Right atrium auricular region (tissue), 2 donors: ENCODE data around the gene MRPS9. TPM values are rescaled to one million over a fixed set of nuclear protein-coding genes. Genes with fewer than 3 reads are reported as not detected.

Source experiments
- DNase-seq: peaks from one replicate; pipeline ENCODE4 v3.0.0-alpha.2; 2019; ENCODE audit warnings: low spot score
- H3K27ac ChIP-seq, 2 donors: fragments of 200-600 bp; sonication (generic); 1 replicate in 1 of 2; 2 replicates in 1 of 2; pipeline ENCODE4 v1.5.1; 2016 to 2019
- H3K27me3 ChIP-seq, 2 donors: fragments of 200-600 bp; sonication (generic); one replicate each; pipeline versions ENCODE4 v1.5.1 to v1.6.0; 2017 to 2019
- H3K36me3 ChIP-seq: fragments of 200-600 bp; sonication (generic); one replicate; pipeline ENCODE4 v1.5.1; 2016
- H3K4me1 ChIP-seq, 2 donors: fragments of 200-600 bp; sonication (generic); one replicate each; pipeline versions ENCODE4 v1.5.1 to v1.6.0; 2017 to 2019
- H3K4me3 ChIP-seq, 2 donors: fragments of 200-600 bp; sonication (generic); 1 replicate in 1 of 2; 2 replicates in 1 of 2; pipeline ENCODE4 v1.5.1; 2017 to 2019; ENCODE audit warnings: mild to moderate bottlenecking in 1 of 2, moderate library complexity in 1 of 2
- H3K9me3 ChIP-seq, 2 donors: fragments of 200-600 bp; sonication (generic); one replicate each; pipeline ENCODE4 v1.5.1; 2019
- total RNA-seq, 2 donors: library from RNA; depleted of rRNA; stranded (reverse); fragments of >200 nt; gene quantifications; one replicate each; pipeline ENCODE4 v1.1.0, GENCODE V29; 2016
- TF ChIP-seq, protein P1 (sequence below), 2 donors: fragments of 200-600 bp; sonication (generic); IDR thresholded peaks; one replicate each; pipeline ENCODE4 v1.5.1; 2019; ENCODE audit warnings: antibody characterized with exemption in 2 of 2

Gene MRPS9
- total RNA-seq, 2 donors from 2014 or later = 29.0 to 51.4 TPM

DNA sequence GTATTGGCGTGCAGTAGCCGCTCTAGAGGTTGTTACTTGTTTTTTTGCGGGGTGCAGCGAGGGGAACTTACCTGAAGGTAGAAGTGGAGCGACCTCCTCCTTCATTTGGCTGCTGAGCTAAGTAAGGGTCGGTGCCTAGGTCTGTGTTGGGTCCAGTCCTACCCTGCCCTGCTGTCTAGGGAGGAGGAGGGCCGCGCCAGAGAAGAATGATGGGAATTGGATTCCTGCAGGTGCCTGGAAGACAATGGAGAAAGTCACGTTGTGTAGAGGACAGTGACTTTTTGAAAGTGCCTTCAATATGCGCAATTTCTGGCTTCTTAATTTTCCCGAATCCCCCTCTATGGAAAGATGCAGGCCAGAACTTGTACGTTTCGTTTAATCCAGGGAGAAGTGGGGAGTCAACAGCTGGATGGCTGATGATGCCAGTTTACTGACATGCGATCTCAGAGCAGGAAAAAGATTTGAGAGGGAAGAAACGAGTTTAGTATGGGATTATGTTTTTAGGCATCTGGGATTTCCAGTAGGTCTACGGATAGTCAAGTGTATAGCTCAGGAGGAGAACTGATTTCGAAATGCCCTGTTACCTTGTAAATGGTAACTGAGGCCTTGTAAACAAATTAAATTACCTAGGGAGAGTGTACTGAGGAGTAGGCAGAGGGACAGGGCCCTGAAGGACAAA lies 653 bp downstream of the MRPS9 start:
- TF ChIP-seq, protein P1, sequence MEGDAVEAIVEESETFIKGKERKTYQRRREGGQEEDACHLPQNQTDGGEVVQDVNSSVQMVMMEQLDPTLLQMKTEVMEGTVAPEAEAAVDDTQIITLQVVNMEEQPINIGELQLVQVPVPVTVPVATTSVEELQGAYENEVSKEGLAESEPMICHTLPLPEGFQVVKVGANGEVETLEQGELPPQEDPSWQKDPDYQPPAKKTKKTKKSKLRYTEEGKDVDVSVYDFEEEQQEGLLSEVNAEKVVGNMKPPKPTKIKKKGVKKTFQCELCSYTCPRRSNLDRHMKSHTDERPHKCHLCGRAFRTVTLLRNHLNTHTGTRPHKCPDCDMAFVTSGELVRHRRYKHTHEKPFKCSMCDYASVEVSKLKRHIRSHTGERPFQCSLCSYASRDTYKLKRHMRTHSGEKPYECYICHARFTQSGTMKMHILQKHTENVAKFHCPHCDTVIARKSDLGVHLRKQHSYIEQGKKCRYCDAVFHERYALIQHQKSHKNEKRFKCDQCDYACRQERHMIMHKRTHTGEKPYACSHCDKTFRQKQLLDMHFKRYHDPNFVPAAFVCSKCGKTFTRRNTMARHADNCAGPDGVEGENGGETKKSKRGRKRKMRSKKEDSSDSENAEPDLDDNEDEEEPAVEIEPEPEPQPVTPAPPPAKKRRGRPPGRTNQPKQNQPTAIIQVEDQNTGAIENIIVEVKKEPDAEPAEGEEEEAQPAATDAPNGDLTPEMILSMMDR (IDR thresholded peaks at IDR 0.05) = no peak
- Histone ChIP-seq H3K27ac (peak overlapping the region; percentile 85 to 86), H3K4me1 (peaks cover 0 to 16% of the 10 kb centered on the region in 2 donors), H3K9me3 (no peaks in the 10 kb centered on the region), H3K27me3 (no peaks in the 10 kb centered on the region), H3K36me3 (no peaks in the 10 kb centered on the region), H3K4me3 (peak overlapping the region; percentile 82 to 86)
- DNase-seq = no peak

DNA sequence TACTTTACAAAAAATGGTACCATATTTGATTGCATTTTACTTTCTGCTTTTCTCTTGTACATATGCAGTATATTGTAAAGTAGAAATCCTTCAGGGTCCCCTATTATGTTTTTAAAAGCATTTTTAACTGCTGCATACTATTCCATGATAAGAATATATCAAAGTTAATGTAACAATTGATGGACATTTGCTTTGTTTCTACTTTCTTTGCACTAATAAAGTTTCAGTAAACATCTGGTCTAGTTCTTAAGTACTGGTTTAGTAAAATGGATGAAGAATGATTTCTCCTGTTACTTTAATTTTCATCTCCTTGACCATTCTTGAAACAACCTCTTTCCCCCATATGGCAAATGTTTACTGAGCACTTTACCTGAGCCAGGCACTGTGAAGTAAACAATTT lies 1.7 kb downstream of the MRPS9 start:
- Histone ChIP-seq H3K27ac (no peak overlapping the region), H3K27me3 (no peaks in the 10 kb centered on the region)
- no peak for DNase-seq

DNA sequence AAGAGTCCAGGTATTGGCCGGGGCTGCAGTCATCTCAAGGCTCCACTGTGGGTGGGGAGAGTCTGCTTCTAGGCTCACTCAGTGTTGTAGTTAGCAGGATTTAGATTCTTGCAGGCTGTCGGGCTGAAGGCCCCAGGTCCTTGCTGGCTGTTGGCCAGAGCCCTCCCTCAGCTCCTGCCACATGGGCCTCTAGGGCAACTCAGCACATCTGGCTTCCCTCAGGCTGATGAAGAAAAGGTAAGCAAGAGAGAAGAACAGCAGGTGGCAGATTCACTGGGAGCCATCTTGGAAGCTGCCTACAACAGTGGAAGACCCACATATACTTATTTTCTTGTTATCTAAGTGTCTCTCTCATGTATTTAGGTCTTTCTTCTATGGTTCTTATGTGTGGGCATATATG lies 4.3 kb downstream of the MRPS9 start:
- no peak for DNase-seq
- Histone ChIP-seq H3K9me3 (no peaks in the 10 kb centered on the region), H3K4me3 (no peak overlapping the region), H3K27ac (no peak overlapping the region), H3K36me3 (no peaks in the 10 kb centered on the region), H3K4me1 (peaks cover 0 to 16% of the 10 kb centered on the region in 2 donors), H3K27me3 (no peaks in the 10 kb centered on the region)
- TF ChIP-seq, protein P1 (IDR thresholded peaks at IDR 0.05) = no peak

More for the DNA sequence above, 1.7 kb downstream of the MRPS9 start:
- TF ChIP-seq, protein P1 (IDR thresholded peaks at IDR 0.05) = no peak
- Histone ChIP-seq H3K9me3 (no peaks in the 10 kb centered on the region), H3K4me1 (peaks cover 0 to 16% of the 10 kb centered on the region in 2 donors), H3K4me3 (no peak overlapping the region), H3K36me3 (no peaks in the 10 kb centered on the region)

DNA sequence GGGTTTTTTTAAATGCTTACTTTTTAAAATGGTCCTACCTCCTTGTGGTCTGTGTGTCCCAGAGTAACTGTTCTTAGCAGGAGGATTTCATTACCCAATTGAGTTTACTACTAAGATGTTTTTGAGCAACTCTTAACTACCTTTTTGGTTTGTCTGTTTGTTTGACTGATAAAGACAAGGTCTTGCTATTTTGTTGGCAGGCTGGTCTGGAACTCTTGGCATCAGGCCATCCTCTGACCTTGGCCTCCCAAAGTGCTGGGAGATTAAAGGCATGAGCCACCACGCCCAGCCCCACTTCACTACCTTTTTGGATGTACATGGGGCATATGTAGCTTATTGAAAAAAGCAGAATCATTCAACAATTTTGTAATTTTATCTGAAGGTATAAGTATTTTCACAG lies 14.9 kb downstream of the MRPS9 start:
- Histone ChIP-seq H3K4me1 (peaks cover 0 to 5% of the 10 kb centered on the region in 2 donors), H3K9me3 (no peaks in the 10 kb centered on the region), H3K36me3 (peaks cover 16% of the 10 kb centered on the region), H3K27me3 (no peaks in the 10 kb centered on the region), H3K4me3 (no peak overlapping the region), H3K27ac (peak overlapping the region in 1 of 2 donors; percentile 39)
- no peak for DNase-seq
- TF ChIP-seq, protein P1 (IDR thresholded peaks at IDR 0.05) = no peak

DNA sequence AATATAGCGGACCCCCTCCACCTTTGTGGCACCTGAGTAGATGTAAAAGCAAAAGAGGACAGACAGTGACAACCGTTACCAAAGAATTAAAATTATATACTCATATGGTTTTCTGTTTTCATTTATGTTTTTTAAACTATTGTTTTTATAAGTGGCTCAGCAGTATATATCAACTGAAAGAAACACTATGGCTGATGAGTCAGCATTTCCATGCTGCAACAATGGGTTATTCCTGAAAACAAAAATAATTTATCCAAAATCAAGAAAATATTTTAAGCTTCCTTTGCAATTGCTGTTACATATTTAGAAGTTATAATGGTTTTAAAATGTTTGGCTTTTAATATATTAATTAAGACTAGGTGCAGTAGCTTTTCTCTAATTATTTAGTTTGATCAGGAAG lies 17.7 kb downstream of the MRPS9 start:
- Histone ChIP-seq H3K4me1 (peaks cover 0 to 5% of the 10 kb centered on the region in 2 donors), H3K4me3 (no peak overlapping the region), H3K9me3 (no peaks in the 10 kb centered on the region), H3K27ac (no peak overlapping the region), H3K27me3 (no peaks in the 10 kb centered on the region), H3K36me3 (peaks cover 8% of the 10 kb centered on the region)
- TF ChIP-seq, protein P1 (IDR thresholded peaks at IDR 0.05) = no peak
- no peak for DNase-seq

DNA sequence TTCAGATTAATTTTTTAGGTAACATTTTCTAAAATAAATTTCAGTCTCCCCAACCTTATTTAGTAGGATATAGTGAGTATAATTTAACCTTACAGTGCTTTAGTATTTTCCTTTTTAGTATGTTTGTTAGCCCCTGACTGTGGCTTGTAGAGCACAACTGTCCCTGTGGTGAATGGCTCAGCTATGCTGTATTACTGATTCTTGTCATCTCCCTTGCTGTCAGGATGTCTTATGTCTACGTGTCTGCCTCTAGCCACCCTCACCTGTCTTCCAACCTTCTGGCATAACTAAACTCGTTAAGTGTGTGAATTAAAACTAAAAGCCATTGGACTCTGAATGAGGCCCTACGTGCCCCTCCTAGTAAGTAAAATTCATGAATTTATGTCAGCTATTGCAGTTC lies 18.4 kb downstream of the MRPS9 start:
- Histone ChIP-seq H3K27ac (no peak overlapping the region), H3K4me1 (peaks cover 0 to 5% of the 10 kb centered on the region in 2 donors), H3K36me3 (peaks cover 2% of the 10 kb centered on the region), H3K4me3 (no peak overlapping the region), H3K27me3 (no peaks in the 10 kb centered on the region), H3K9me3 (no peaks in the 10 kb centered on the region)
- TF ChIP-seq, protein P1 (IDR thresholded peaks at IDR 0.05) = no peak
- DNase-seq = no peak
